Measurements from ENCODE around the gene GJA9.
"Not testable (repeated sequence)": the region's sequence is repeated elsewhere in the genome, so short reads cannot be mapped to it uniquely, and the experiment has no call there.

GJA9 gene

GRCh38 chr1:38873027-38873969 is 8.1 kb downstream of the GJA9 start, which contains the start of gene MYCBP:
Gene MYCBP, minus strand, starts transcription at chr1:38873348. Its CDS starts 43 bp downstream, at chr1:38873305.
- peak; percentile 95 for DNase-seq

GRCh38 chr1:38872401-38873026 is 8.9 kb downstream of the GJA9 start:
- DNase-seq, result peak; percentile 14

GRCh38 chr1:38870996-38871395 is 10.4 kb downstream of the GJA9 start:
- DNase-seq, result no peak

- DNase-seq, result no peak
Measured at GRCh38 chr1:38867208-38867607, 14.2 kb downstream of the GJA9 start.

GRCh38 chr1:38865112-38865715 is 16.2 kb downstream of the GJA9 start:
- no peak for DNase-seq

GRCh38 chr1:38860454-38860795 is 21.0 kb downstream of the GJA9 start:
- no peak for DNase-seq

GRCh38 chr1:38859561-38860453 is 21.6 kb downstream of the GJA9 start, which contains the start of gene RRAGC:
Gene RRAGC, minus strand, starts transcription at chr1:38859772. Its CDS starts 126 bp downstream, at chr1:38859646.
- DNase-seq, result peak; percentile 98

GRCh38 chr1:38858833-38859560 is 22.4 kb downstream of the GJA9 start:
- peak; percentile 21 for DNase-seq

- DNase-seq, result no peak
Measured at GRCh38 chr1:38852780-38853179, 28.6 kb downstream of the GJA9 start.

GRCh38 chr1:38848071-38848470 is 33.3 kb downstream of the GJA9 start:
- DNase-seq, result no peak

- DNase-seq, result no peak
Measured at GRCh38 chr1:38846210-38846609, 35.2 kb downstream of the GJA9 start.

- not testable (repeated sequence) for DNase-seq
Measured at GRCh38 chr1:38845088-38845487, 36.3 kb downstream of the GJA9 start.

GRCh38 chr1:38840281-38840680 is 41.1 kb downstream of the GJA9 start:
- no peak for DNase-seq

GRCh38 chr1:38839363-38839762 is 42.0 kb downstream of the GJA9 start:
- no peak for DNase-seq

GRCh38 chr1:38836316-38836715 is 45.1 kb downstream of the GJA9 start:
- not testable (repeated sequence) for DNase-seq

- peak; percentile 81 for DNase-seq
Measured at GRCh38 chr1:38834937-38835827, 46.2 kb downstream of the GJA9 start.

GRCh38 chr1:38834221-38834782 is 47.1 kb downstream of the GJA9 start:
- no peak for DNase-seq

- DNase-seq, result no peak
Measured at GRCh38 chr1:38833146-38833545, 48.2 kb downstream of the GJA9 start.

GRCh38 chr1:38832370-38832734 is 49.0 kb downstream of the GJA9 start:
- DNase-seq, result no peak

- DNase-seq, result no peak
Measured at GRCh38 chr1:38831731-38832369, 49.5 kb downstream of the GJA9 start.
